ENCODE results near the gene ANKS1A. TPM values are rescaled to one million over a fixed set of nuclear protein-coding genes. Genes with fewer than 3 reads are reported as not detected.

ANKS1A gene
- total and polyA plus RNA-seq, 7 experiments from 2014 or later = 2.1 to 14.8 (median 9.6) TPM

GRCh38 chr6:35043381-35044130 lies 154.5 kb downstream of the ANKS1A start:
- no peak for ATAC-seq
- Histone ChIP-seq H3K36me3 (ENCODE audit: control insufficient read depth in 2 of 3, insufficient read depth in 3 of 3, low read length in 3 of 3) (peaks cover 0 to 14% (median 0%) of the 10 kb centered on the region in 3 experiments), H3K4me3 (ENCODE audit: low read length) (no peak overlapping the region), H3K9me3 (ENCODE audit: control insufficient read depth in 2 of 3, low read length in 3 of 3) (no peaks in the 10 kb centered on the region), H3K27me3 (ENCODE audit: control insufficient read depth in 2 of 2, insufficient read depth in 2 of 2, low read length in 2 of 2) (no peaks in the 10 kb centered on the region), H3K27ac (ENCODE audit: low read depth, low read length) (no peak overlapping the region), H3K4me1 (ENCODE audit: control insufficient read depth in 2 of 2, insufficient read depth in 2 of 2, low read length in 2 of 2) (peaks cover 0 to 11% of the 10 kb centered on the region in 2 donors)
- Mint-ChIP-seq H3K27me3 (no peaks in the 10 kb centered on the region), H3K4me3 (no peak overlapping the region), H3K4me1 (peaks cover 0 to 17% (median 3%) of the 10 kb centered on the region in 7 donors), H3K27ac (peak overlapping the region in 3 of 9 donors; percentile 2 to 51 (median 7)), H3K9me3 (no peaks in the 10 kb centered on the region), H3K36me3 (peaks cover 0 to 17% (median 6%) of the 10 kb centered on the region in 5 donors)
- DNase-seq = no peak
- POLR2A ChIA-PET = no interaction called here
- CTCF ChIA-PET = no interaction called here
- intact Hi-C loops (cut with micrococcal nuclease) = no loop called here

- Histone ChIP-seq H3K9me3 (ENCODE audit: control insufficient read depth in 2 of 3, low read length in 3 of 3) (no peaks in the 10 kb centered on the region), H3K36me3 (ENCODE audit: control insufficient read depth in 2 of 3, insufficient read depth in 3 of 3, low read length in 3 of 3) (peaks cover 0 to 14% (median 0%) of the 10 kb centered on the region in 3 experiments), H3K4me1 (ENCODE audit: control insufficient read depth in 2 of 2, insufficient read depth in 2 of 2, low read length in 2 of 2) (peaks cover 0 to 18% of the 10 kb centered on the region in 2 donors), H3K4me3 (ENCODE audit: low read length) (no peak overlapping the region), H3K27me3 (ENCODE audit: control insufficient read depth in 2 of 2, insufficient read depth in 2 of 2, low read length in 2 of 2) (no peaks in the 10 kb centered on the region), H3K27ac (ENCODE audit: low read depth, low read length) (no peak overlapping the region)
- DNase-seq (no peak), ATAC-seq (no peak)
- no peaks in the 10 kb centered on the region for H3K9me3 Mint-ChIP-seq
- H3K27ac Mint-ChIP-seq = peak overlapping the region in 2 of 9 donors; percentile 37 to 79
- POLR2A ChIA-PET = no interaction called here
- intact Hi-C loops (cut with micrococcal nuclease) = no loop called here
- peaks cover 0 to 17% (median 6%) of the 10 kb centered on the region in 5 donors for H3K36me3 Mint-ChIP-seq
- H3K27me3 Mint-ChIP-seq = no peaks in the 10 kb centered on the region
- H3K4me3 Mint-ChIP-seq = no peak overlapping the region
- CTCF ChIA-PET = no interaction called here
- peaks cover 0 to 17% (median 3%) of the 10 kb centered on the region in 7 donors for H3K4me1 Mint-ChIP-seq
Observed at GRCh38 chr6:35044145-35044745, 155.2 kb downstream of the ANKS1A start.

GRCh38 chr6:35044761-35045421 lies 155.8 kb downstream of the ANKS1A start:
- H3K4me1 Mint-ChIP-seq = peaks cover 0 to 17% (median 3%) of the 10 kb centered on the region in 7 donors
- Histone ChIP-seq H3K9me3 (ENCODE audit: control insufficient read depth in 2 of 3, low read length in 3 of 3) (no peaks in the 10 kb centered on the region), H3K4me1 (ENCODE audit: control insufficient read depth in 2 of 2, insufficient read depth in 2 of 2, low read length in 2 of 2) (peaks cover 0 to 18% of the 10 kb centered on the region in 2 donors), H3K4me3 (ENCODE audit: low read length) (no peak overlapping the region), H3K36me3 (ENCODE audit: control insufficient read depth in 2 of 3, insufficient read depth in 3 of 3, low read length in 3 of 3) (peaks cover 0 to 11% (median 0%) of the 10 kb centered on the region in 3 experiments), H3K27ac (ENCODE audit: low read depth, low read length) (no peak overlapping the region), H3K27me3 (ENCODE audit: control insufficient read depth in 2 of 2, insufficient read depth in 2 of 2, low read length in 2 of 2) (no peaks in the 10 kb centered on the region)
- no peaks in the 10 kb centered on the region for H3K9me3 Mint-ChIP-seq
- ChIA-PET POLR2A (no interaction called here), CTCF (no interaction called here)
- intact Hi-C loops (cut with micrococcal nuclease) = no loop called here
- ATAC-seq (peak; percentile 28), DNase-seq (no peak)
- H3K27ac Mint-ChIP-seq = no peak overlapping the region
- no peaks in the 10 kb centered on the region for H3K27me3 Mint-ChIP-seq
- no peak overlapping the region for H3K4me3 Mint-ChIP-seq
- peaks cover 0 to 17% (median 6%) of the 10 kb centered on the region in 5 donors for H3K36me3 Mint-ChIP-seq

- no peak overlapping the region for H3K27ac ChIP-seq (ENCODE audit: low read depth, low read length)
- H3K36me3 ChIP-seq (ENCODE audit: control insufficient read depth in 2 of 3, insufficient read depth in 3 of 3, low read length in 3 of 3) = peaks cover 0 to 8% (median 0%) of the 10 kb centered on the region in 3 experiments
- H3K4me3 ChIP-seq (ENCODE audit: low read length) = no peak overlapping the region
- Mint-ChIP-seq H3K9me3 (no peaks in the 10 kb centered on the region), H3K36me3 (peaks cover 0 to 10% (median 4%) of the 10 kb centered on the region in 5 donors), H3K27me3 (no peaks in the 10 kb centered on the region), H3K4me3 (no peak overlapping the region), H3K4me1 (peaks cover 0 to 17% (median 3%) of the 10 kb centered on the region in 7 donors), H3K27ac (peak overlapping the region in 3 of 9 donors; percentile 3 to 10 (median 10))
- no peak for DNase-seq
- no peaks in the 10 kb centered on the region for H3K27me3 ChIP-seq (ENCODE audit: control insufficient read depth in 2 of 2, insufficient read depth in 2 of 2, low read length in 2 of 2)
- no peaks in the 10 kb centered on the region for H3K9me3 ChIP-seq (ENCODE audit: control insufficient read depth in 2 of 3, low read length in 3 of 3)
- intact Hi-C loops (cut with micrococcal nuclease) = no loop called here
- POLR2A ChIA-PET = no interaction called here
- no peak for ATAC-seq
- CTCF ChIA-PET = no interaction called here
- peaks cover 0 to 18% of the 10 kb centered on the region in 2 donors for H3K4me1 ChIP-seq (ENCODE audit: control insufficient read depth in 2 of 2, insufficient read depth in 2 of 2, low read length in 2 of 2)
Observed at GRCh38 chr6:35046103-35046502, 157.0 kb downstream of the ANKS1A start.

GRCh38 chr6:35046862-35047261 lies 157.8 kb downstream of the ANKS1A start:
- ChIA-PET CTCF (no interaction called here), POLR2A (no interaction called here)
- Mint-ChIP-seq H3K27ac (peak overlapping the region in 8 of 9 donors; percentile 10 to 74 (median 35)), H3K4me1 (peaks cover 0 to 17% (median 3%) of the 10 kb centered on the region in 7 donors), H3K4me3 (peak overlapping the region in 2 of 10 donors; percentile 40 to 66), H3K9me3 (no peaks in the 10 kb centered on the region), H3K27me3 (no peaks in the 10 kb centered on the region), H3K36me3 (peaks cover 0 to 10% (median 0%) of the 10 kb centered on the region in 5 donors)
- H3K4me3 ChIP-seq (ENCODE audit: low read length) = no peak overlapping the region
- intact Hi-C loops (cut with micrococcal nuclease) = no loop called here
- no peaks in the 10 kb centered on the region for H3K27me3 ChIP-seq (ENCODE audit: control insufficient read depth in 2 of 2, insufficient read depth in 2 of 2, low read length in 2 of 2)
- peak in 1 of 9 donors; percentile 11 for DNase-seq
- H3K9me3 ChIP-seq (ENCODE audit: control insufficient read depth in 2 of 3, low read length in 3 of 3) = no peaks in the 10 kb centered on the region
- no peak for ATAC-seq
- no peak overlapping the region for H3K27ac ChIP-seq (ENCODE audit: low read depth, low read length)
- peaks cover 0 to 18% of the 10 kb centered on the region in 2 donors for H3K4me1 ChIP-seq (ENCODE audit: control insufficient read depth in 2 of 2, insufficient read depth in 2 of 2, low read length in 2 of 2)
- peaks cover 0 to 8% (median 0%) of the 10 kb centered on the region in 3 experiments for H3K36me3 ChIP-seq (ENCODE audit: control insufficient read depth in 2 of 3, insufficient read depth in 3 of 3, low read length in 3 of 3)

GRCh38 chr6:35047265-35048011 lies 158.4 kb downstream of the ANKS1A start:
- intact Hi-C loops (cut with micrococcal nuclease) = no loop called here
- POLR2A ChIA-PET = no interaction called here
- Mint-ChIP-seq H3K36me3 (peaks cover 0 to 4% (median 0%) of the 10 kb centered on the region in 5 donors), H3K27me3 (no peaks in the 10 kb centered on the region), H3K4me1 (peaks cover 0 to 17% (median 3%) of the 10 kb centered on the region in 7 donors), H3K9me3 (no peaks in the 10 kb centered on the region), H3K4me3 (peak overlapping the region in 5 of 10 donors; percentile 15 to 73 (median 40)), H3K27ac (peak overlapping the region in 7 of 9 donors; percentile 5 to 64 (median 41))
- peak; percentile 32 for ATAC-seq
- no peaks in the 10 kb centered on the region for H3K27me3 ChIP-seq (ENCODE audit: control insufficient read depth in 2 of 2, insufficient read depth in 2 of 2, low read length in 2 of 2)
- H3K4me3 ChIP-seq (ENCODE audit: low read length) = no peak overlapping the region
- peaks cover 0 to 5% (median 0%) of the 10 kb centered on the region in 3 experiments for H3K36me3 ChIP-seq (ENCODE audit: control insufficient read depth in 2 of 3, insufficient read depth in 3 of 3, low read length in 3 of 3)
- peaks cover 0 to 18% of the 10 kb centered on the region in 2 donors for H3K4me1 ChIP-seq (ENCODE audit: control insufficient read depth in 2 of 2, insufficient read depth in 2 of 2, low read length in 2 of 2)
- CTCF ChIA-PET = no interaction called here
- peak in 2 of 9 donors; percentile 6 for DNase-seq
- no peaks in the 10 kb centered on the region for H3K9me3 ChIP-seq (ENCODE audit: control insufficient read depth in 2 of 3, low read length in 3 of 3)
- H3K27ac ChIP-seq (ENCODE audit: low read depth, low read length) = no peak overlapping the region
